WERI-Rb-1 (cell line): ENCODE data around the gene MFSD6.

ENCODE experiments used
- DNase-seq: peaks from one replicate; pipeline ENCODE4 v3.0.0-alpha.2; 2020
- H3K27ac ChIP-seq: fragments of 250-450 bp; sonication (Bioruptor Pico); 2 replicates; pipeline ENCODE4 v1.5.1; 2020; ENCODE audit warnings: mild to moderate bottlenecking, moderate library complexity
- H3K27me3 ChIP-seq: fragments of 250-450 bp; sonication (Bioruptor Pico); 2 replicates; pipeline ENCODE4 v1.5.1; 2021; ENCODE audit warnings: mild to moderate bottlenecking, low read depth, moderate library complexity; ENCODE audit not compliant: insufficient read depth, severe bottlenecking
- H3K36me3 ChIP-seq: fragments of 250-450 bp; sonication (Bioruptor Pico); 2 replicates; pipeline ENCODE4 v1.5.1; 2020; ENCODE audit warnings: mild to moderate bottlenecking, moderate library complexity
- H3K4me3 ChIP-seq: 2 replicates; pipeline ENCODE4 v1.5.1; 2011; ENCODE audit warnings: low read depth, mild to moderate bottlenecking, control low read depth, low read length
- H3K9me3 ChIP-seq: fragments of 250-450 bp; sonication (Bioruptor Pico); 2 replicates; pipeline ENCODE4 v1.5.1; 2021; ENCODE audit warnings: mild to moderate bottlenecking, moderate library complexity; ENCODE audit not compliant: severe bottlenecking
- TF ChIP-seq, protein P1 (sequence below): IDR thresholded peaks from 2 replicates; pipeline ENCODE4 v1.5.1; 2011; ENCODE audit warnings: low read depth, mild to moderate bottlenecking, control low read depth, inconsistent platforms, low read length

MFSD6 gene

DNA sequence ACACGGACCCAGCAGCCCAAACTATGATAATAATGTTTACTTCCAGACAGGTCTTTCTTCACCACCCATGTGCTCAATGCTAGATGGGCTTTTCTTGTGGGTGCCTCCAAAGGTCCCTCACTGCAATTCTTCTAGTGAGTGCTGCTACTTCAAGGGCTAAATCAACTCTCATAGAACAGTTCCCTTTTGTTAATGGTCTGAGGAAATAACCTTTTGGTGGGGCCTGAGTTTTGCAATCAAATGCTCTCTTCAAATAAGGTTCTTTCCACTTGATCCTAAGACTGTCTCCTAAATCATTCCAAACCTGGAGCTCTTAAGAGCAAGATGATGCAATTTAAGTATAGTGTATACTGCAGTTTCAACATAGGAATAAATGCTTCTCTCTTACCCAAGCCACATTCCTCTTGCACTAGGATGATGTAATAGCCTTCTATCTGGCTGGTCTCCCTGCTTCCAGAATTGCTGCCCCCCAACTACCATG is 120.4 kb downstream of the MFSD6 start:
- TF ChIP-seq, protein P1, sequence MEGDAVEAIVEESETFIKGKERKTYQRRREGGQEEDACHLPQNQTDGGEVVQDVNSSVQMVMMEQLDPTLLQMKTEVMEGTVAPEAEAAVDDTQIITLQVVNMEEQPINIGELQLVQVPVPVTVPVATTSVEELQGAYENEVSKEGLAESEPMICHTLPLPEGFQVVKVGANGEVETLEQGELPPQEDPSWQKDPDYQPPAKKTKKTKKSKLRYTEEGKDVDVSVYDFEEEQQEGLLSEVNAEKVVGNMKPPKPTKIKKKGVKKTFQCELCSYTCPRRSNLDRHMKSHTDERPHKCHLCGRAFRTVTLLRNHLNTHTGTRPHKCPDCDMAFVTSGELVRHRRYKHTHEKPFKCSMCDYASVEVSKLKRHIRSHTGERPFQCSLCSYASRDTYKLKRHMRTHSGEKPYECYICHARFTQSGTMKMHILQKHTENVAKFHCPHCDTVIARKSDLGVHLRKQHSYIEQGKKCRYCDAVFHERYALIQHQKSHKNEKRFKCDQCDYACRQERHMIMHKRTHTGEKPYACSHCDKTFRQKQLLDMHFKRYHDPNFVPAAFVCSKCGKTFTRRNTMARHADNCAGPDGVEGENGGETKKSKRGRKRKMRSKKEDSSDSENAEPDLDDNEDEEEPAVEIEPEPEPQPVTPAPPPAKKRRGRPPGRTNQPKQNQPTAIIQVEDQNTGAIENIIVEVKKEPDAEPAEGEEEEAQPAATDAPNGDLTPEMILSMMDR = no peak
- no peak overlapping the region for H3K27ac ChIP-seq
- DNase-seq = no peak
- H3K9me3 ChIP-seq = no peaks in the 10 kb centered on the region
- H3K27me3 ChIP-seq = no peaks in the 10 kb centered on the region
- no peak overlapping the region for H3K4me3 ChIP-seq
- no peaks in the 10 kb centered on the region for H3K36me3 ChIP-seq

DNA sequence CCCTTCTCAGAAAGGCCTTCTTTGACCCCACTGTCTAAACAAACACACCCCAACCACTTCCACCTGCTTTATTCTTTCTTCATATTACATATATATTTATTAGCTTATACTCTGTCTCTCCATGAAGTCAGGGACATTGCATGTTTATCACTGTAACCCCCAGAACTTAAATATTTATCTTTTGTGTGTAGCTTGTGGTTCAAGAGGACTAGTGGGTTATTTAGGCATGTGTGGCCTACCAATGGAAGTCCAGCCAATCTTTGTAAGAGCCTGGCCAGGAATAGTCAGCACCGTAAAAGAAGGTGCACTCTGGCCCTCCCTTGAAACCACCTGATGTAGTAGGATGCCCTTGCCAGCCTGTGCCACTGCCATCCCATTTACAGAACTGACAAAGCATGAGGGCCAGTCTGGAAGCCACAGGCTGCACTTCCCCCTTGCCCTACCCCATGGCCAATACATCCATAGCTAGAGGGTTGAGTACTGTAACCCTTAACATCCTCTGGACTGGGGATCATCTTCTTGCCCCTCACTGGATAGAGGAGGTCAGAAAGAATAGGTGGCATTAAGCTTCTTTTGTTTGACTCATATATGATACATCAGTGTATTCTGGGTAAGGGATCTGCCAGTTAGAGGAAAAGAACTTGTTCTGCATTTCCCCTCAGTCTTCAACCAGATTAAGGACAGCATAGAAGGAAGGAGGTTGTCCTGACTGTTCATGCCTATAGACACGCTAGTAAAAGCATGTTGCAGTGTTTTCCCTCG is 121.5 kb downstream of the MFSD6 start:
- H3K36me3 ChIP-seq = peaks cover 3% of the 10 kb centered on the region; the same call in 1 of the 2 replicates
- H3K27ac ChIP-seq = no peak overlapping the region
- TF ChIP-seq, protein P1 = no peak
- H3K27me3 ChIP-seq = no peaks in the 10 kb centered on the region
- DNase-seq = no peak
- H3K4me3 ChIP-seq = no peak overlapping the region
- no peaks in the 10 kb centered on the region for H3K9me3 ChIP-seq

- Histone ChIP-seq H3K27ac (no peak overlapping the region), H3K27me3 (no peaks in the 10 kb centered on the region), H3K9me3 (no peaks in the 10 kb centered on the region), H3K4me3 (no peak overlapping the region), H3K36me3 (peaks cover 4% of the 10 kb centered on the region)
- no peak for DNase-seq
- TF ChIP-seq, protein P1 = no peak
These were observed 122.2 kb downstream of the MFSD6 start for GRCh38 chr2:190530248-190530900.

GRCh38 chr2:190532581-190532980 is 124.4 kb downstream of the MFSD6 start:
- no peak overlapping the region for H3K27ac ChIP-seq
- H3K36me3 ChIP-seq = peaks cover 4% of the 10 kb centered on the region
- no peaks in the 10 kb centered on the region for H3K27me3 ChIP-seq
- TF ChIP-seq, protein P1 = no peak
- no peak for DNase-seq
- no peak overlapping the region for H3K4me3 ChIP-seq
- no peaks in the 10 kb centered on the region for H3K9me3 ChIP-seq

GRCh38 chr2:190533175-190533967 is 125.2 kb downstream of the MFSD6 start:
- no peak for DNase-seq
- Histone ChIP-seq H3K27me3 (no peaks in the 10 kb centered on the region), H3K9me3 (no peaks in the 10 kb centered on the region), H3K36me3 (peaks cover 4% of the 10 kb centered on the region), H3K4me3 (peak overlapping the region; percentile 69; the same call in 1 of the 2 replicates), H3K27ac (no peak overlapping the region)
- TF ChIP-seq, protein P1 = no peak
